HCT116 (cell line): ENCODE measurements around the gene EIF6. TPM values are rescaled to one million over a fixed set of nuclear protein-coding genes. Genes with fewer than 3 reads are reported as not detected.

Source experiments
- ATAC-seq: fragments of 200-7000 bp; cut with Tn5 transposase; 2 replicates; pipeline ENCODE4 v1.9.1; 2020; ENCODE audit warnings: mild to moderate bottlenecking, moderate library complexity
- BruUV-seq: library from RNA; stranded (reverse); fragments of 400-500 nt; replicated peaks from 2 replicates; lab custom pipeline; 2021; lab: Mats Ljungman, UMichigan
- CTCF ChIA-PET: fragments of 300-600 bp; sonication (Branson Sonifier 250); formaldehyde crosslinking; loops from one replicate; lab custom pipeline; 2021; ENCODE audit warnings: antibody characterized with exemption; lab: Charles Lee
- POLR2A ChIA-PET: fragments of 300-600, 350-600 bp; sonication (Branson Sonifier 250); formaldehyde crosslinking; loops from one replicate; lab custom pipeline; 2021; ENCODE audit warnings: antibody characterized with exemption; lab: Charles Lee
- RAD21 ChIA-PET, 2 experiments: fragments of 300-600 bp; sonication (Branson Sonifier 250); formaldehyde crosslinking; loops; one replicate each; lab custom pipeline; 2023; ENCODE audit warnings: low total read pairs in 2 of 2; ENCODE audit not compliant: uncharacterized antibody in 2 of 2, unreplicated experiment in 2 of 2, low non-redundant PET in 1 of 2; lab: Charles Lee
- DNase-seq: peaks from one replicate; pipeline ENCODE4 v3.0.0-alpha.2; 2010; ENCODE audit warnings: low read depth, low spot score
- H2AFZ ChIP-seq: fragments of 200-600 bp; shearing (Covaris generic), sonication (generic); 2 replicates; pipeline ENCODE4 v1.6.1; 2017; ENCODE audit warnings: low read depth, mixed run types, mixed read lengths, antibody characterized with exemption, low read length; ENCODE audit not compliant: poor library complexity, severe bottlenecking
- H3K27ac ChIP-seq: 2 replicates; pipeline ENCODE4 v1.5.1; 2012; ENCODE audit warnings: low read depth, low read length
- H3K27me3 ChIP-seq: fragments of 200-600 bp; sonication (generic); 2 replicates; pipeline ENCODE4 v1.6.1; 2016; ENCODE audit warnings: mixed run types, low read length, mixed read lengths; ENCODE audit not compliant: insufficient read depth
- H3K36me3 ChIP-seq, 2 experiments: fragments of 200-500 bp in 1 of 2; fragments of 200-600 bp in 1 of 2; sonication (Bioruptor generic) in 1 of 2; sonication (generic) in 1 of 2; 2 replicates each; pipeline versions ENCODE4 v1.5.1 to v1.6.1; 2014 to 2016; ENCODE audit warnings: low read length in 2 of 2, inconsistent platforms in 1 of 2, mixed read lengths in 1 of 2, mixed run types in 1 of 2; ENCODE audit not compliant: insufficient read depth in 2 of 2, control insufficient read depth in 1 of 2
- H3K4me1 ChIP-seq, 2 experiments: fragments of 200-600 bp in 1 of 2; sonication (generic) in 1 of 2; 2 replicates each; pipeline versions ENCODE4 v1.5.1 to v1.6.1; 2012 to 2017; ENCODE audit warnings: low read length in 2 of 2, inconsistent platforms in 1 of 2, mild to moderate bottlenecking in 1 of 2, mixed read lengths in 1 of 2, mixed run types in 1 of 2, moderate library complexity in 1 of 2; ENCODE audit not compliant: insufficient read depth in 2 of 2, control insufficient read depth in 1 of 2
- H3K4me2 ChIP-seq: fragments of 200-600 bp; sonication (generic); 2 replicates; pipeline ENCODE4 v1.6.1; 2017; ENCODE audit warnings: mixed run types, low read length, mixed read lengths
- H3K4me3 ChIP-seq, 2 experiments: fragments of 200-600 bp in 1 of 2; sonication (generic) in 1 of 2; replicated peaks in 1 of 2; 2 replicates each; pipeline ENCODE4 v1.5.1; 2011 to 2016; ENCODE audit warnings: low read length in 2 of 2, control low read depth in 1 of 2, low read depth in 1 of 2, mild to moderate bottlenecking in 1 of 2, mixed read lengths in 1 of 2, mixed run types in 1 of 2
- H3K79me2 ChIP-seq: fragments of 200-600 bp; sonication (generic); 2 replicates; pipeline ENCODE4 v1.6.1; 2017; ENCODE audit warnings: mild to moderate bottlenecking, mixed run types, low read length, moderate library complexity, mixed read lengths; ENCODE audit not compliant: insufficient read depth
- H3K9ac ChIP-seq: fragments of 200-600 bp; sonication (generic); 2 replicates; pipeline ENCODE4 v1.6.1; 2016; ENCODE audit warnings: low read length, mixed read lengths
- H3K9me2 ChIP-seq: fragments of 200-600 bp; sonication (generic), shearing (Covaris generic); 2 replicates; pipeline ENCODE4 v1.6.1; 2017; ENCODE audit warnings: mixed run types, mild to moderate bottlenecking, moderate library complexity; ENCODE audit not compliant: insufficient read depth
- H3K9me3 ChIP-seq, 2 experiments: fragments of 200-500 bp in 1 of 2; fragments of 200-600 bp in 1 of 2; sonication (Bioruptor generic) in 1 of 2; sonication (generic) in 1 of 2; 2 replicates each; pipeline ENCODE4 v1.6.1; 2014 to 2017; ENCODE audit warnings: low read length in 2 of 2, mixed read lengths in 2 of 2, inconsistent platforms in 1 of 2, low read depth in 1 of 2, mild to moderate bottlenecking in 1 of 2, mixed run types in 1 of 2, moderate library complexity in 1 of 2; ENCODE audit not compliant: control insufficient read depth in 1 of 2, insufficient read depth in 1 of 2
- H4K20me1 ChIP-seq: fragments of 200-600 bp; sonication (generic), shearing (Covaris generic); 2 replicates; pipeline ENCODE4 v1.6.1; 2017; ENCODE audit warnings: mixed run types, mild to moderate bottlenecking, moderate library complexity; ENCODE audit not compliant: insufficient read depth
- ATF3 ChIP-seq: IDR thresholded peaks from 2 replicates; pipeline ENCODE4 v1.6.1; 2012
- CBX3 ChIP-seq: IDR thresholded peaks from 2 replicates; pipeline ENCODE4 v1.6.1; 2012; ENCODE audit warnings: low read depth
- EGR1 ChIP-seq: IDR thresholded peaks from 2 replicates; pipeline ENCODE4 v1.6.1; 2012; ENCODE audit warnings: low read depth
- FOSL1 ChIP-seq: IDR thresholded peaks from 2 replicates; pipeline ENCODE4 v1.6.1; 2012; ENCODE audit warnings: low read depth
- POLR2A ChIP-seq: IDR thresholded peaks from 2 replicates; pipeline ENCODE4 v1.7.0; 2011; ENCODE audit warnings: borderline replicate concordance; ENCODE audit not compliant: insufficient read depth, insufficient read length; ENCODE audit errors: extremely low read depth
- POLR2AphosphoS5 ChIP-seq: IDR thresholded peaks from 2 replicates; pipeline ENCODE4 v1.6.1; 2011; ENCODE audit warnings: mild to moderate bottlenecking, low read depth, low read length, moderate library complexity
- SP1 ChIP-seq: IDR thresholded peaks from 2 replicates; pipeline ENCODE4 v1.6.1; 2012; ENCODE audit warnings: low read depth
- TCF7L2 ChIP-seq: IDR thresholded peaks from 2 replicates; pipeline ENCODE4 v1.7.0; 2011; ENCODE audit warnings: borderline replicate concordance, inconsistent platforms; ENCODE audit not compliant: insufficient read depth, insufficient read length; ENCODE audit errors: extremely low read depth
- intact Hi-C: fragments of 100-400 bp; cut with micrococcal nuclease; formaldehyde crosslinking; loops from 2 replicates; pipeline ENCODE4 v1.10.0; 2022
- total RNA-seq: library from RNA; stranded (reverse); gene quantifications from one replicate; pipeline ENCODE4 v1.2.1, GENCODE V29; 2021; ENCODE audit not compliant: unreplicated experiment

Gene EIF6
- total RNA-seq, 1 experiment from 2014 or later = 209 TPM

- Histone ChIP-seq H3K4me2 (peak overlapping the region; percentile 70), H3K9ac (peak overlapping the region; percentile 59), H4K20me1 (no peaks in the 10 kb centered on the region), H2AFZ (no peak overlapping the region), H3K4me3 (peak overlapping the region in 1 of 2 experiments; percentile 32; a peak in 2 of 4 replicates), H3K36me3 (no peaks in the 10 kb centered on the region), H3K27ac (peak overlapping the region; percentile 97), H3K79me2 (no peaks in the 10 kb centered on the region), H3K4me1 (peaks cover 68 to 92% of the 10 kb centered on the region in 2 experiments), H3K9me2 (no peaks in the 10 kb centered on the region), H3K27me3 (no peaks in the 10 kb centered on the region), H3K9me3 (no peaks in the 10 kb centered on the region)
- RAD21 ChIA-PET = interaction anchor here in 1 of 2 experiments (0.6 kb wide), 1 partner anchor 28 kb away, joined by 4 read pairs; the partner anchor contains the start of gene EIF6
- DNase-seq (peak; percentile 62), ATAC-seq (peak; percentile 71)
- no TSS peak for BruUV-seq
- intact Hi-C loops = no loop called here
- POLR2A ChIA-PET = interaction anchor here (1.1 kb wide), 1 partner anchor 10 kb away, joined by 3 read pairs; no protein-coding TSS in a partner anchor
- CTCF ChIA-PET = interaction anchor here (0.8 to 2.3 kb wide), 2 partner anchors 8 to 142 kb away, joined by 3 to 9 read pairs; no protein-coding TSS in a partner anchor
- TF ChIP-seq EGR1 = no peak
- TF ChIP-seq FOSL1 = no peak
- TF ChIP-seq ATF3 = no peak
- TF ChIP-seq TCF7L2 = peak; percentile 39
- TF ChIP-seq CBX3 = no peak
- peak; percentile 43; the same call in 1 of the 2 replicates for TF ChIP-seq POLR2AphosphoS5
- TF ChIP-seq POLR2A = no peak
- TF ChIP-seq, all 23 proteins: peak for 2
These were observed 27.7 kb upstream of the EIF6 start for GRCh38 chr20:35312318-35312717.

GRCh38 chr20:35311822-35312221 is 27.2 kb upstream of the EIF6 start:
- RAD21 ChIA-PET = interaction anchor here in 1 of 2 experiments (1.1 kb wide), 1 partner anchor 17 kb away, joined by 4 read pairs; no protein-coding TSS in a partner anchor
- no peak for DNase-seq
- TSS peak; percentile 90 for BruUV-seq
- peak overlapping the region in 1 of 2 experiments; percentile 32; a peak in 2 of 4 replicates for H3K4me3 ChIP-seq
- intact Hi-C loops = no loop called here
- no peaks in the 10 kb centered on the region for H3K36me3 ChIP-seq
- CTCF ChIA-PET = interaction anchor here (2.3 kb wide), 1 partner anchor 8 kb away, joined by 9 read pairs; no protein-coding TSS in a partner anchor
- H3K27ac ChIP-seq = peak overlapping the region; percentile 97
- peak; percentile 6 for ATAC-seq
- H2AFZ ChIP-seq = no peak overlapping the region
- POLR2A ChIA-PET = interaction anchor here (0.7 kb wide), 1 partner anchor 13 kb away, joined by 3 read pairs; no protein-coding TSS in a partner anchor
- TF ChIP-seq SP1 = no peak
- no peaks in the 10 kb centered on the region for H4K20me1 ChIP-seq
- no peaks in the 10 kb centered on the region for H3K9me2 ChIP-seq
- H3K27me3 ChIP-seq = no peaks in the 10 kb centered on the region
- H3K9ac ChIP-seq = peak overlapping the region; percentile 59
- H3K79me2 ChIP-seq = no peaks in the 10 kb centered on the region
- H3K4me2 ChIP-seq = peak overlapping the region; percentile 70
- H3K9me3 ChIP-seq = no peaks in the 10 kb centered on the region
- peaks cover 71 to 94% of the 10 kb centered on the region in 2 experiments for H3K4me1 ChIP-seq
